Stimulated activated CD4-positive, alpha-beta T cell treated with anti-CD3 and anti-CD28 coated beads, Interleukin-15, amount 100 ng/mL, for 1 hour (primary cell): ENCODE data around the gene MYOZ2.

Experiments used
- DNase-seq, 2 donors: peaks; one replicate each; pipeline ENCODE4 v3.0.0-alpha.2; 2020; ENCODE audit warnings: low read depth in 1 of 2, low spot score in 1 of 2

MYOZ2 gene

DNA sequence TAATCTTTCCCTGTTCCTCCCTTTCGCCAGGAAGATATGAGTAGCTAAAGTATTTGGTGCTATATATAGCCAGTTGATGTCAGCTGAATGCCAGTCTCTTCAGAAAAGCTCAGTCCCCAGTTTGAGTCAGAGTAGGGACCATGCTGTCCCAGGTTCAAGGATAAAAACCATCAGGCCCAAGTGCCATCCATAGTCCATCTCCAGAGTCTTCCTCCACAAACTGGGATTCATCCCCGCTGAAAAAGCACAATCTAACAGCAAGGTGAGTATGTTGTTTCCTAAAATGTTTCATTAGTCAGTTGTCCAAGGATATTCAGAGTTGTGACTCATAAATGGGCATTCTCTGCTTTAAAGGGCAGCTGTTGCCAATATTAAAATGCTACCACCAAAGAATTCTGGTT is at the start of gene MYOZ2:
Gene MYOZ2, plus strand, starts transcription at position 112 of the 401 bp plus-strand sequence. CDS start 694 bp downstream, outside the sequence.
- no peak for DNase-seq

DNA sequence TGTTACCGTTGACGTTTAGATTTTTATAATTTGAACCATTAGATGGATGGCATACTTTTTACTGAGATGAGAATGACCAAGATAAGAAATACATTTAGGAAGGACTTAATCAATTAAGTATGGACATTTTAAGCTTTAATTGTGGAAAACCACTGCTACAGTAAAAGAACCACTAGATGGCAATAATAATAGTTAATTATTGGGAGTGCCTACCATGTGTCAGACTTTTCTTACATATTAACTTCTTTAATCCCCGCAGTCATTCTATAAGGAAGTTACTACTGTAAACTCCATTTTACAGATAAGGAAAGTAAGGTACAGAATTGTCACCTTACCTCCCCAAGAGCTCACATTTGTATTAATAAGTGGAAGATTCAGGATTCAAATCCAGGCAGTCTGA is 48.5 kb upstream of the MYOZ2 start:
- no peak for DNase-seq

DNA sequence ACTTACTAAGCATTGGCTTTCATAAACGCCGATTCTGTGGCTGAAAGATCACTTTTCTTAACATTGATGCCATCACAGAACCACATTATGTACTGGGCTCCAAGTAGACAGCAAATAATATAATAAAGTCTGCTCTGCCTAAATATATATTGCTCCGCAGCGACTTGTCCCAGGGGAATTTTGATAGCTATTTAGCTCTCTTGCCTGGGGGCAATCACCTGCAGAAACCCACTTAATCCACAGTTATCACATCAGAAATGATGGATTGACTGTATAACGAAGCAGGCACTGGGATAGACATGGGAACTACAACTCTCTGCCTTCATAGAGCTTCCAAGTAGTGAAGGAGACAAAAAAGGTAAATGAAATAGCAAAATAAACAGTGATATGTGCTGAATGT is 48.0 kb upstream of the MYOZ2 start:
- no peak for DNase-seq

DNA sequence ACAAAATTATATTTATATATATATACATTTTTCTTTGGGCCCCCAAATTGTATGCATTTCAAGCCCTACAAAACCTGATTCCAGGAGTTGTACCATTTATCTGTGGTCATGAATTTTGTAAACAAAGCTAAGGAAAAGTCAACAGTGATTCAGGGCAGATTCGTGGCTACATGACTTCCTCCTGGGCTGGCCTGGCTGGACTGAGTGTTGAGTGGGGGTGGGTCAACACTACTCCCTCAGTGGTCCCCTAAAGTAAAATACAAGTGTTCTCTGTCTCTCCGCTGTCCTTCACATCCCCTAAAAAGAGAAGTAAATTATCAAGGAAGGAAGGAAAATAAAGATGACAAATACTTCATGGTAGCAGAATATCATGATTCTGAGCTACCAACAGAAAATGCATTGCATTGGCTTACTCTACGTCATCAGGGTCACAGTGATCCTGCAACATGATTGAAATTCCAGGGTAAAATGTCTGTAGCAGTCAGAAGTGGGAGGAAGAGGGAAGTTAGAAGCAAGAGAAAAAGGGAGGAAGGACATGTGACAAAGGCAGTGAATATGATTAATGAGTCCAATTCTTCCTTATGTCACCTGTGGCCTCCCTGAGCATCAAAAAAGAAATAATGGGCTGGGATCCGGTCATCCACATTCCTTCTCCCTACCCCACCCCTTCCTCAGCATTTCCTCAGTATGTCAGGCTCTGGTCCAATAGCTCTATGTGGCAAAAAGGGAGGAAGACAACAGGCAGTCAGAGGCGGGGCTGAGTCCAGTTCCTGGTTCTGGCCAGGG is 42.4 kb upstream of the MYOZ2 start:
- DNase-seq = no peak

DNA sequence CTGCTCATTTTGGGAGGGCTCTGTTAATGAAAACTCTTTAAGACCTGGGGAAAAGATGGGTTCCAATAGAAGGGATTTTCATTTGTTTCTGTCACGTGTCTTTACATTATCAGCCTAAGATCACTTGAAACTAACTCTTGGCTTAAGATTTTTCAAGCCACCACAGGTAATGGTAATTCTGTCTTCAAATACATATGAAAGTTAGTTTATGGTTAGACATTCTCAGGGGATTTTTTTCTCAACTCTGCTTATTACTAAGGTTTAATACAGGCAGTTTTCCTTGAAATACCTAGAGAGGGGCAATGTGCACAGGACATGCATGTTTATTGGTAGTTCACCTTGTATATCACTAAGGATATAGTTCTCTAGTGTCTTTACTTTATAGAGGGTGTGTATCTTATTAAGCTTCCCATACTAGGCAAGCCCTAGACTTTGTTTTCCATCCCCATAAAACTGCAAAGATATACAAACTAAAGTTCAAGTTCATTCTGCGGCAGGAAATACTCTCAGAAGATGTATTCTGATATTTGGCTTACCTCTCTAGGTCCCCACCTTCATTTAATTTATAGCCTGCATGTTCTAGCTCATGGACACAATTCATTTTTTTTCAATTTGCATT is 38.2 kb upstream of the MYOZ2 start:
- DNase-seq = no peak

DNA sequence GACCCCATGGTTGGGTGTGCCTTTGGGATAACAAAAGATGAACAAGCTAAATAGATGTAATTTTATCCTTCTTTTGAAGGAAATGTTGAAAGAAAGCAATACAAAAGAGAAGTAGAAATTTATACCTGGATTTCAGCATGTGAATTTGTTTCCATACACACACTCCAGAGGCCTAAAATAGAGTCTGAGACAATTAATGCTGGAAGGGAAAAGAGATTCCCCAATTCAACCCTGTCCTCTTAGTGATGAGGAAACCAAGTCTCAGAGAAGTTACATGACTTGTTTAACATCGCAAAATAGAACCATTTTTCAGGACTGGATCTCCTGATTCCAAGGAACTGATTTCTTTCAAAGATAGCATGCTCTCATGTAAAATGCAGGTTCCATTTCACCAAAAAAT is 37.3 kb upstream of the MYOZ2 start:
- DNase-seq = no peak

DNA sequence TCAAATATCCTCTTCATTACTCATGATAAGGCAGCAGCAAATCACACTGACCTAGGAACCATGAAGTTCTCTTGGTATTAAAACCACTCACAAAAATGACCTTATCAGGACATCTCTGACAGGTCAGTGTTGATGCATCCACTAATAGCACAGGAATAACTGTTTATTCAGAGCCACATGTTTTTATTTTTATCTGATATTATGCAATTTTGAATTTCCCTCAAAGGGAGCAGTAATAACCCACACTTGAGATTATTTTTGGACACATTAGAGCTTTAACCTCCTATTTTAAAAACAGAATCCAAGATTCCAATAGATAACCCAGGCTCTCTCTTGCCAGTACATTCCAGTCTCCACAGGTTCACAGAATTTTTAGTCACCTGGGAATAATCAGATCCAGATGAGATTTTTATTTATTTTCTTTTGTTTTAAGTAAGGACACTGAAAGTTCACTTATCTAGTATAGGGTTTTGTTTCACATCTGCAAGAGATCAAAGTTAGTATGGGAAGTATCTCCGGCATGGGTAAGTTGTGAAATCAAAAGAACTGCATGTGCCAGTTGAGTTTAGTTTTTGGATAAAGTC is 36.3 kb upstream of the MYOZ2 start:
- no peak for DNase-seq

DNA sequence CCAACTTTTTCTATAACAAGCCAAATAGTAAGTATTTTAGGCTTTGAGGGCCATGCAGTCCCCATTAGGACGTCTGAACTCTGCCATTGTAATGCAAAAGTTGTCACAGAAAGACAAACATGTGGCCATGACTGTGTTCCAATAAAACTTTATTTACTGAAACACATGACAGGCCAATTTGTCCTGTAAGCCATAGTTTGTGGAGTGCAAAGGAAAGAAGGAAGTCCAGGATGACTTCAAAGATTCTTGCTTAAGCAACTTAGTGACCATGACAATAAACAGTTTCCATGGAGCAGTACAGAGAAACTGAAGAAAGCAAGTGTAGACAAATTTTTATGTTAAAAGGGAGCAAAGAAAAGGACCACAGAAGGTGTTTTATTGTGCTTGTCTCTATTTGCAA is 35.0 kb upstream of the MYOZ2 start:
- no peak for DNase-seq

DNA sequence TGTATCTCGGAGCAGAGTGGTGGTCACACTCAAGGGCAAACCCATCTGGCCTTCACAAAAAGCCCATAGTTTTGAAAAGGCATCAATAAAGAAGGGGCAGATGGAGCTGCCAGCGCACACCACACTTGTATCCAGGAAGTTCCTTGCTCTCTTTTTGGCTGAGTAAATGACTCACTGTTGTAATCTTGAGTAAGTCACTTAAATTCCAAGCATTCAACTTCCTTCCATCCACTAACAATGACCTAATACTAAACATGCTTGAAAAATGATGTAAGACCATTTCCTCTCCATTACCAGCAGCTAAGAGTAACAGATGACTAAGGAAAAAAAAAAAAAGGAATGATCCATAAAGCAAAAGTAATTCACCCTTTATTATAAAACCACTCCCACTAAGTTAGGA is 32.4 kb upstream of the MYOZ2 start:
- DNase-seq = no peak

DNA sequence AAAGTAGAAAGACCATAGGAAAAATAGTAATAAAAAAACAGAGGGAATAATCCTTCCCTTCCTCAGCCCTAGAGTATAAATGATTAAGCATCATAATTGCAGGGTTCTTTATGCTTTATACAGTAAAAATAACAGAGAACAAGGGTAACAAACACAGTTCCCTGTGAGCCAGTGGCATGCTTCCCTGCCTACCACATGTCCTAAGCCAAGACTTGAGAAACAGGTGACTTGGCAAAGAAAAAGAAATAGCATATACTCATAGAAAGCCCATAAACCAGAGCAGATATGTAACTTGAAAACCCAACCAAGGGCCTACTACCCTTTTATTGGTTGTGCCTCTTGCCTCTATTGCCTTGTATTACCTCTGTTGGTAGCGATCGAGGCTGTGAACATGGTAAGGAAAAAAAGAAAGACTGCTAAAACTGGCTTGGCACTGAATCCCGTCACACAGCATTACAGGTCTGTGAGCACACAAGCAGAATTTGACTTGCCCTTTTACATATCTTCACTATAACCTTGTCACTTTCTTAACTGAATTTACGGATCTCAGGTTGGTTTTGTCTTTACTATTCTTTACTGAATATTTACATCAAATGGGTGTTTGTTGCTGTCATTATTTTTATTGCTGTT is 30.9 kb upstream of the MYOZ2 start:
- DNase-seq = no peak

DNA sequence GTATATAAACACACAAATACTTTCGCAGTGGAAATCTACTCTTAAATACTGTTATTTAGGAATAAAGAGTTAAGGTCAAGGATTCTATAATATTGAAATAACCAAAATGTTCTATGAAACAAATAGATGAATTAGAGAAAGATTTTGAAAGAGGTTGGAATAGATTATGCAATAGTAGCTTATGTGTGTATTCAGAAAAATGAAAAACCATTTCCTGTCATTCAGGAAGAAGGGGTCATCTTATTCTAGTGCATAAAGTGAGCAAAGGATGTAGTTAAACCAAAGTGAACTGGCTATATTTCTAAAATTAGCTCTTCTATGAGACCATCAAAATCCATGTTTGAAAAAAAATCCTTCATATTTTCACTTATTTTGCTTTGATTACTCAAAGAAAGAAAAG is 30.0 kb upstream of the MYOZ2 start:
- no peak for DNase-seq

DNA sequence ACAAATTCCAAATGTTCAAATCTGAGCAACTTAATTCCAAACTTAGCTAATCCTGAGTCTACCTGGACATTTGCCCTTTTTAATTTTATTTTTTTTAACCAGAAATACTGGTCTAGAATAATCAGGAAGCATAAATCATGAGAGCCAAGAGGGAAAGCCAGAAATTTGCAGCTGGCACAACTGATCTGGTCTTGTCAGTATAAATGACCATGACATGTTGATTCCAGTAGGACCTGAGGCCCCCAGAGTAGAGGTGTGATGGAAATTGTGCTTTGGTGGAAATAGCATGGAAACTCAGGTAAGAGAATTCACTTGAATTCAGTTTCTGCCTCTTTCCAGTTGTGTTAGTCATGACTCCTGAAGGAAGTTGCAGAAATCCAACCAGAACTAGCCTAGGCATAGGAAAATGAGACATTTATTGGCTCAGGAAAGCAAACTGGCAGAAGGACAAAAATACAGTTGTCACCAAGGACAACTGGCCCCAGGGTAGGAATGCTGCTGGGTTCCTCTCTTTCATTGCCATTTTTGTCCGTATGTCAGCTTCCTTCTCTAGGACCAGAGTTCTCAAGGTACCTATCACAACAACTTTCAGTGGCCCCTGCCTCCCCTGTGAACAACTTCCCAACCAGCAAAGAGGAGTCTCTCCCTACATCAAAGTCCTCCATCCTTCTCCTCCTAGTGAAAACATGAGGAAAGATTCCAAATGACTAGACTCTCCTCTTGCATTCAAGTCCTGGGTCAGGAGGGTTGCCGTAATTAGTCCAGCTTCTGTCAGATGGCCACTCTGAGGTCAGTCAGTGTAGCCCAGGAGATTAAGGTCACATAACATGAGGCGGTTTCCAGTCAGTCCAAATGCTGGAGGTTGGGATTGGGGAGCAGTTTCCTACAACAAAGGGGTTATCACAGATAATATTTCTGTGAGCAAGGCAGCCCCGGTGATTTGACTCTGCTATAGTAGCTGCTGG is 29.3 kb upstream of the MYOZ2 start:
- no peak for DNase-seq

DNA sequence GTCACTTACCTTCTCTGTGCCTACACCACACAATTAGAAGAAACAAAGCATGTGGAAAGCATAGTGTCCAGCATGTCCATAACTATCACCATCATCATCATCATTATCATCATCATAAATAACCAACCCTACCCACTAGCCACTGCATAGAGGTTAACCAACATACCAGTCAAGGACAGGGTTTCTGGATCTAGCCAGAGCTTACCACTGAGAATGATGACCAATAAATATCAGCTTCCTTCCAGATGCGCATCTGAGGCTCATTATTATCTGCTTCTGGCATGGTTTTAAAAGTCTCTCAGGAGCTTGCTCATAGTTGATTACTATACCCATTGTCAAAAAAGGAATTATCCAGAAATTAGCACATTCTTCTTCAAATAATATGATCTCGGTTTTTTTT is 25.5 kb upstream of the MYOZ2 start:
- DNase-seq = no peak

DNA sequence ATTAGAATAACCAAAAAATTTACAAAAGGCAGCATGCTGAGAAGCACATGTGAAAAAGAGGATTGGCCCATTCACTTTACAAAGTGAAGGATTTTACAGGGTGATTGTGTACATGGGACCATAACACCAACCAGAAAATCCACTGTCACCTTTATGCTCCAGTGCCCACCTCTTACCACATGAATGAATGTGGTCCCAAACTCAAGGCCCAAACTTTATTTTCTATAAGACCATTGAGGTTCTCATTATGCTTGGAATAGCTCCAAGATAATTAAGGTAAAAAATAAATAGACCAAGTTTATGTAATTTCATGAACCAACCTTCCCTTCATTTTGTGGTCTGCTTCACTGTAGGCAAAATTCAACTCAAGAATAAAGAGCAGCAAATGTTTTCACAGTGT is 24.3 kb upstream of the MYOZ2 start:
- no peak for DNase-seq

DNA sequence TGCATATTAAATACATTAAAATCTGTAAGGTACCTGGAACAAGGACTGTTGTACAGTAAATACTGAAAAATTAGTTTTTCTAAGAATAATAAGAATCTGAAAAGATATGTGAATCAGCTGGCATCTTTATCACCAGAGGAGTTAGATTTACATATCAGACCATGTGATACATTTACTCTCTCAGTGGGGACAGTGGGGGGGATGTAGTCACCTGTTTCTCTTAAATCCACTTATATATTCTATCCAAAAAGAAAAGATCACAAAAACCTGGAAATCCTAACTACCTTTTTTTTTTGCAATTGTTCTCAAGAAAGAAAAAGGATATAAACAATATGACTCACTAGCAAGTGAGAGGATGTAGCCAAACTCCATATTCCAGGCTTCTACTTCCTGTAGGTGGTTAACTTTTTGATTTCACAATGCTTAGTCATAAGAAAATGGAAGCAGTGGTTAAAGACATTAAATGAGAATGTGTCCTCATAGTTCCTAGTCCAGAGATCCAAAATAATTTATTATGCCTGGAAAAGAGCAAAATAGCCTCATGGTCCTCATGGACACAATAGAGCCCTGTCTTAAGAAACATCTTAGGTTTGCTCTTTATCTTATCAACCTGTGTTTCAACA is 22.5 kb upstream of the MYOZ2 start:
- no peak for DNase-seq

DNA sequence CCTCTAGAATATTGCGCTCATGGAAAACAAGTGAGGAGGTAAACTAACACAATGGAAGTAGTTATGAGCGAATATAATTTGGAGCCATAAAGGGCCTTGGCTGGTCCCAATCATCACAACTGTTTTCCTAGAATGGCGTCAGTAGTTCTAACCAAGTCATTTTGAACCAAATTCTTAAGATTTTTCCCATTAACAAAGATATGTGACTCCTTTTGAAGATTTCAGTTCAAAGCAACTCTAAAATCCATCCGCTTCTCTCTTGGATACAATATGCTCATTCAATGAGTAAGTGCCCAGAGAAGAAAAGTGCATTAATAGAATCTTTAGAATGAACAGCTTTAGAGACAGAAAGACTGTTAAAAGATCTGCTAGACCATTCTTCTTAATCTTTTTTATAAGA is 19.6 kb upstream of the MYOZ2 start:
- no peak for DNase-seq

DNA sequence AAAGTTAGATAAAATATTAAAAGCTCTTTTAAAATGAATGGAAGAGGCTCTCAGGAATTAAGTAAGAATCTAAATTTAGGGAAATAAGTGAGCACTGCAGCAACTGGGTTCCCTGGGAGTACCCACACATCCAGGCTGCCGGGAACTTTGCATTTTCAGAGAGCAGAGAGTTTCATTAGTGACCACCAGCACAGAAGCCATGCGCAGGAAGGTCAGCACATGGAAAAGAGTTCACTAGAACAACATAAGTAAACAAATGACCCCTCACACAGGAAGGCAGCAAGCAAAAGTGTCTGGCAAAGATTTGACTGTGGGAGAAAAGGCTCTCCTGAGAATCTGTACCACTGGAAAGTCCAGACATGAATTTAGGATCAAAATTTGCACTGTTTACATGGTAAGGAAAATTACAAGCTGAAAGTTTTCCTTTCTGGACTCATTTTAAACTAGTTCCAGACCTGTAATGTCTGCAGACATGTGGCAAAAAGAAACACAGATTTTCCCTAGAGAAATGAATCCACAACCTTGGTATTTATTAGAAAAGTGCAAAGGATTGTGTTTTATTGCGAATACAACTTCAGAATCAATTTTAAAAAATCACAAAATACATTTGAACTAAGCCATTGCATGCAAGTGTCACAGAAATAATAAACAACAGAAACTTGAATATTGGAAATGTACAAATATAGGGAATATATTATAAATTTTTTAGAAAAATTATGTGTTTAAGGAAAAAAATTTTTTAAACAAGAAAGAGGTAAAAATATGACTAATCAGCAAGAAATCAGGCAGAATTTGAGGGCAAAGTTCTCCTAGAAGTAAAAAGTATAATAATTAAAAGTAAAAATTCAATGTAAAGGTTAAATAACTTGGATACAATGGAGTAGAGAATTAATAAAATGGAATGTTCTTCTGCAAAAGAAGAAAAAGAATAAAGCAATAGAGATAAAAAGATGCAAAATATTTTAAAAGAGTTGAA is 18.4 kb upstream of the MYOZ2 start:
- no peak for DNase-seq

DNA sequence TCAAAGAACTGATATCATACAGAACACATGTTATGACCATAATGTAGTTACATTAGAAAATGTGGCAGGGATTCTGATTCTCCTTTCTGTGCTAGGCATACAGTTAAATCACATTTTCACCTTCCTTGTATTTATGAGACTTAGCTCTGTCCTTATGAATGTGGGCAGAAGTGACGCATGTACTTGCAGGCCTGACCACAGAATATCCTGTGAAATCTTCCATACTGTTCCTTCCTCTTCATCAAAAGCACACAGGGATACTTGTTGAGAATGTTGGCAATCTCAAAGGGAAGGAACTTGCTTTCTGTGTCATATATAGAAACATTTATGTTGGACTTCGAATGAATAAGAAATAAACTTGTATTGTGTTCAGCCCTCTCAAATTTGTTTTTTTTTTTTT is 17.2 kb upstream of the MYOZ2 start:
- DNase-seq = no peak

DNA sequence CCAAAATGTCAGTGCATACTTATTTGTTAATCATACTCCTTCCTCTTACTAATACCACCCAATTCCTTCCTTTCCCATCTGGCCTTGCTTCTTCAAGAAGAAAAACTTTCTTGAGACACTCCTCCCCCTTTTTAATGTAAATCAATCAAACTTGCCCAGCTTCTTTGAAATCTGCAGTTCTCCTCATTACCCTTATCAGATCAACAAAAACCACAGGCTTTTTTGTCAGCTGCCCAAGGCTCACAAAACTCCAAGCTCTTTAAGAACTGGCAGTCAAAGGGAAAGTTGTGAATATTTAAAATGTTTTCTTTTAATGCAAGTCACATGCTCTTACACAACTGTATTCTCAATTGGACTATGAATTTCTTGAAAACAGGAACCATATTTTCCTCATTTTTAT is 11.3 kb upstream of the MYOZ2 start:
- DNase-seq = no peak
